ENCODE measurements around the gene OR2H1. TPM values are rescaled to one million over a fixed set of nuclear protein-coding genes. Genes with fewer than 3 reads are reported as not detected.

The OR2H1 gene
- total RNA-seq, 1 donor from 2014 or later, result not detected

- no peak overlapping the region for H3K27ac Mint-ChIP-seq
- intact Hi-C loops (cut with micrococcal nuclease), result no loop called here
- H3K27me3 Mint-ChIP-seq, result peaks cover 12% of the 10 kb centered on the region
- no peaks in the 10 kb centered on the region for H3K36me3 Mint-ChIP-seq (ENCODE audit: low read depth)
- H3K9me3 Mint-ChIP-seq, result no peaks in the 10 kb centered on the region
- no peak for DNase-seq
- no peaks in the 10 kb centered on the region for H3K4me1 Mint-ChIP-seq
- no peak overlapping the region for H3K4me3 Mint-ChIP-seq
Observed at GRCh38 chr6:29507319-29507718, 50.4 kb downstream of the OR2H1 start.

- no peak for DNase-seq
- Mint-ChIP-seq H3K27me3 (peaks cover 13% of the 10 kb centered on the region), H3K36me3 (ENCODE audit: low read depth) (no peaks in the 10 kb centered on the region), H3K4me3 (no peak overlapping the region), H3K4me1 (no peaks in the 10 kb centered on the region), H3K27ac (no peak overlapping the region), H3K9me3 (no peaks in the 10 kb centered on the region)
- intact Hi-C loops (cut with micrococcal nuclease), result no loop called here
Observed at GRCh38 chr6:29509239-29509638, 52.3 kb downstream of the OR2H1 start.

- no peak for DNase-seq
- Mint-ChIP-seq H3K36me3 (ENCODE audit: low read depth) (no peaks in the 10 kb centered on the region), H3K27me3 (peaks cover 17% of the 10 kb centered on the region), H3K9me3 (peaks cover 2% of the 10 kb centered on the region), H3K4me3 (no peak overlapping the region), H3K4me1 (no peaks in the 10 kb centered on the region), H3K27ac (no peak overlapping the region)
- intact Hi-C loops (cut with micrococcal nuclease), result no loop called here
Observed at GRCh38 chr6:29509711-29510110, 52.8 kb downstream of the OR2H1 start.

GRCh38 chr6:29510202-29510601 lies 53.2 kb downstream of the OR2H1 start:
- H3K27me3 Mint-ChIP-seq, result peaks cover 21% of the 10 kb centered on the region
- H3K4me3 Mint-ChIP-seq, result no peak overlapping the region
- no peak overlapping the region for H3K27ac Mint-ChIP-seq
- H3K36me3 Mint-ChIP-seq (ENCODE audit: low read depth), result no peaks in the 10 kb centered on the region
- DNase-seq, result no peak
- intact Hi-C loops (cut with micrococcal nuclease), result no loop called here
- H3K9me3 Mint-ChIP-seq, result peaks cover 6% of the 10 kb centered on the region
- H3K4me1 Mint-ChIP-seq, result peaks cover 3% of the 10 kb centered on the region

- intact Hi-C loops (cut with micrococcal nuclease), result no loop called here
Observed at GRCh38 chr6:29510746-29511300, 53.9 kb downstream of the OR2H1 start.

More at GRCh38 chr6:29510746-29511300, 53.9 kb downstream of the OR2H1 start:
- Mint-ChIP-seq H3K27me3 (peaks cover 21% of the 10 kb centered on the region), H3K27ac (no peak overlapping the region), H3K4me1 (peaks cover 4% of the 10 kb centered on the region), H3K4me3 (no peak overlapping the region), H3K36me3 (ENCODE audit: low read depth) (no peaks in the 10 kb centered on the region), H3K9me3 (peaks cover 6% of the 10 kb centered on the region)
- no peak for DNase-seq

Other genes starting within 250 kb of the OR2H1 start
- gene OR14J1, start 155.5 kb upstream of the OR2H1 start, total RNA-seq, result not detected in 2 replicates
- gene OR5V1, start 88.3 kb upstream of the OR2H1 start, total RNA-seq, result not detected in 2 replicates
- gene OR12D3, start 81.9 kb upstream of the OR2H1 start, total RNA-seq, result not detected in 2 replicates
- gene OR12D2, start 61.5 kb upstream of the OR2H1 start, total RNA-seq, result not detected in 2 replicates
- gene OR12D1, start 42.2 kb upstream of the OR2H1 start, total RNA-seq, result not detected in 2 replicates
- not detected in 2 replicates for gene OR10C1, start 17.8 kb upstream of the OR2H1 start, total RNA-seq
- not detected in 2 replicates for gene OR11A1, start 84 bp upstream of the OR2H1 start, total RNA-seq
- gene MAS1L, start 30.8 kb downstream of the OR2H1 start, total RNA-seq, result not detected in 2 replicates
- gene UBD, start 102.6 kb downstream of the OR2H1 start, total RNA-seq, result 0.49 and 0.62 TPM in 2 replicates
- gene OR2H2, start 128.0 kb downstream of the OR2H1 start, total RNA-seq, result not detected in 2 replicates
- 20.4 and 24.0 TPM in 2 replicates for gene GABBR1, start 176.0 kb downstream of the OR2H1 start, total RNA-seq
- gene MOG, start 199.9 kb downstream of the OR2H1 start, total RNA-seq, result not detected in 2 replicates
- gene ZFP57, start 224.0 kb downstream of the OR2H1 start, total RNA-seq, result 2.0 and 2.7 TPM in 2 replicates